HepG2 (cell line): ENCODE results near the gene ANKMY2.

ENCODE experiments used
- CTCF ChIP-seq: sonication (generic); formaldehyde crosslinking; IDR thresholded peaks from 2 replicates; pipeline ENCODE4 v1.5.0; 2020; ENCODE audit warnings: mild to moderate bottlenecking, missing genetic modification reagents, moderate library complexity
- EED ChIP-seq: sonication (generic); formaldehyde crosslinking; IDR thresholded peaks from 2 replicates; pipeline ENCODE4 v1.5.0; 2020; ENCODE audit warnings: mild to moderate bottlenecking, missing genetic modification reagents
- ISX ChIP-seq: sonication (generic); formaldehyde crosslinking; conservative IDR thresholded peaks from 2 replicates; pipeline ENCODE4 v1.5.0; 2020; ENCODE audit warnings: missing genetic modification reagents
- KAT8 ChIP-seq: IDR thresholded peaks from 2 replicates; pipeline ENCODE4 v1.6.1; 2016; ENCODE audit warnings: missing genetic modification reagents, missing compliant biosample characterization
- MAFK ChIP-seq, 2 experiments: IDR thresholded peaks in 1 of 2; conservative IDR thresholded peaks in 1 of 2; 2 replicates each; pipeline ENCODE4 v1.6.1; 2011; ENCODE audit warnings: improper control_type of control experiment in 2 of 2, low read length in 2 of 2
- MAX ChIP-seq: IDR thresholded peaks from 2 replicates; pipeline ENCODE4 v1.6.1; 2012; ENCODE audit warnings: inconsistent platforms
- POLR2A ChIP-seq, 2 experiments: IDR thresholded peaks; 2 replicates each; pipeline ENCODE4 v1.6.1; 2011; ENCODE audit warnings: low read depth in 2 of 2, low read length in 2 of 2, mild to moderate bottlenecking in 1 of 2, moderate library complexity in 1 of 2; ENCODE audit not compliant: insufficient read depth in 1 of 2
- SKIL ChIP-seq: sonication (generic); formaldehyde crosslinking; IDR thresholded peaks from 2 replicates; pipeline ENCODE4 v1.8.0; 2022; ENCODE audit warnings: missing genetic modification reagents, mild to moderate bottlenecking, moderate library complexity, borderline replicate concordance
- SMAD3 ChIP-seq: sonication (generic); formaldehyde crosslinking; IDR thresholded peaks from 2 replicates; pipeline ENCODE4 v1.4.0; 2020; ENCODE audit warnings: missing genetic modification reagents
- SNRNP70 ChIP-seq: fragments of 200-400 bp; formaldehyde crosslinking; IDR thresholded peaks from 2 replicates; pipeline ENCODE4 v1.6.1; 2017; ENCODE audit warnings: mild to moderate bottlenecking, low read depth, low read length, moderate library complexity
- TEAD3 ChIP-seq: optimal IDR thresholded peaks from 2 replicates; pipeline ENCODE3; 2016; ENCODE audit warnings: borderline replicate concordance
- THAP11 ChIP-seq: IDR thresholded peaks from 2 replicates; pipeline ENCODE4 v1.6.1; 2016; ENCODE audit warnings: missing biosample characterization, missing genetic modification reagents

- no peak for TF ChIP-seq ISX (CRISPR knock-in tag)
- TF ChIP-seq THAP11: no peak
- TF ChIP-seq POLR2A (IDR thresholded peaks at IDR 0.05; ENCODE audit: insufficient read depth in 1 of 2, low read depth in 2 of 2, low read length in 2 of 2): no peak
- no peak for TF ChIP-seq CTCF (CRISPR knock-in tag)
- TF ChIP-seq TEAD3 (CRISPR knock-in tag): no peak
- TF ChIP-seq MAFK (conservative IDR thresholded peaks at IDR 0.05 in 1 of 2, IDR thresholded peaks at IDR 0.05 in 1 of 2; ENCODE audit: low read length in 2 of 2): no peak
- no peak for TF ChIP-seq SKIL
- no peak for TF ChIP-seq KAT8
- no peak for TF ChIP-seq SNRNP70
- no peak for TF ChIP-seq EED
- no peak for TF ChIP-seq SMAD3 (CRISPR knock-in tag)
- TF ChIP-seq MAX: no peak
Measured at GRCh38 chr7:16694806-16695205, 49.3 kb upstream of the ANKMY2 start.
